ENCODE measurements around the gene ZFAND2A. TPM values are rescaled to one million over a fixed set of nuclear protein-coding genes. Genes with fewer than 3 reads are reported as not detected.

Gene ZFAND2A
- total and polyA plus RNA-seq, 2 of the 8 experiments (the other 6 are each of a cell fraction or from before 2014, with no cell fraction given), result 16.6 to 20.3 TPM

- no peak for DNase-seq (ENCODE audit: low read depth in 1 of 2, low spot score in 2 of 2)
- Histone ChIP-seq H3K18ac (ENCODE audit: extremely low read depth, low read length) (no peak overlapping the region), H3K23ac (ENCODE audit: insufficient read length) (no peak overlapping the region), H2BK120ac (replicated peaks; ENCODE audit: low read depth, low read length) (no peak overlapping the region), H3K27ac (ENCODE audit: low read depth, low read length) (no peak overlapping the region), H2AFZ (ENCODE audit: low read length) (no peak overlapping the region), H3K79me2 (ENCODE audit: control insufficient read depth in 1 of 2, insufficient read depth in 2 of 2, low read length in 2 of 2) (peaks cover 3 to 35% of the 10 kb centered on the region in 2 experiments; a peak in 3 of 4 replicates), H4K20me1 (replicated peaks in 1 of 2; ENCODE audit: control insufficient read depth in 1 of 2, insufficient read depth in 2 of 2, low read length in 2 of 2) (no peaks in the 10 kb centered on the region), H3K4me2 (ENCODE audit: insufficient read depth in 1 of 2, low read depth in 2 of 2, low read length in 2 of 2) (no peak overlapping the region), H2BK5ac (ENCODE audit: low read depth, low read length) (no peak overlapping the region), H3K36me3 (ENCODE audit: control insufficient read depth in 2 of 4, insufficient read depth in 4 of 4, low read length in 3 of 4) (peaks cover 0 to 5% (median 3%) of the 10 kb centered on the region in 4 experiments; a peak in 3 of 8 replicates), H2BK20ac (ENCODE audit: low read length) (no peak overlapping the region), H3K23me2 (ENCODE audit: low read depth, low read length) (no peaks in the 10 kb centered on the region), H2BK12ac (ENCODE audit: low read depth, low read length) (no peak overlapping the region), H4K5ac (ENCODE audit: insufficient read length, low read depth, low read length) (no peak overlapping the region), H3K4ac (replicated peaks; ENCODE audit: insufficient read length, low read depth, low read length) (no peak overlapping the region), H2BK15ac (ENCODE audit: low read length) (no peak overlapping the region), H3K79me1 (ENCODE audit: low read depth, low read length) (peaks cover 5% of the 10 kb centered on the region), H3K4me3 (ENCODE audit: extremely low read depth in 1 of 4, insufficient read depth in 2 of 4, low read depth in 3 of 4, low read length in 4 of 4) (no peak overlapping the region), H3K4me1 (replicated peaks in 1 of 4; ENCODE audit: control insufficient read depth in 3 of 4, insufficient read depth in 4 of 4, low read length in 3 of 4) (0 out of 7 replicates have a peak, but pooled peaks cover 0 to 1% (median 0%) of the 10 kb centered on the region in 4 experiments), H3K56ac (replicated peaks; ENCODE audit: insufficient read length, low read depth, low read length) (no peak overlapping the region), H4K8ac (ENCODE audit: extremely low read depth, insufficient read depth, low read length) (no peak overlapping the region), H3K9me3 (ENCODE audit: insufficient read depth in 2 of 2, low read depth in 1 of 2, low read length in 1 of 2) (peaks cover 0 to 4% of the 10 kb centered on the region in 2 experiments; a peak in 1 of 4 replicates), H3K27me3 (replicated peaks in 1 of 4; ENCODE audit: control insufficient read depth in 3 of 4, extremely low read depth in 1 of 4, insufficient read depth in 3 of 4, low read length in 3 of 4) (no peaks in the 10 kb centered on the region), H4K91ac (replicated peaks; ENCODE audit: insufficient read length, low read length) (no peak overlapping the region), H3K14ac (ENCODE audit: insufficient read length) (no peak overlapping the region), H2AK5ac (ENCODE audit: low read depth, low read length) (no peak overlapping the region), H3K9ac (replicated peaks in 1 of 4; ENCODE audit: extremely low read depth in 1 of 4, low read depth in 3 of 4, low read length in 3 of 4) (no peak overlapping the region)
- no peak for FAIRE-seq
- POLR2A ChIA-PET (ENCODE audit: partially characterized antibody), result no interaction called here
- CTCF ChIA-PET (ENCODE audit: partially characterized antibody), result interaction anchor here (2.0 kb wide), 1 partner anchor 8 kb away, joined by 8 read pairs; no protein-coding TSS in a partner anchor
- WGBS, 2 experiments (ENCODE audit: extremely low coverage in 1 of 2, insufficient coverage in 1 of 2, insufficient read length in 1 of 2, insufficient replicate concordance in 2 of 2, low coverage in 1 of 2, low lambda C conversion rate in 2 of 2, missing lambda C conversion rate in 1 of 2), result 95% methylated on average over 2 of the region's 2 CpGs; no CpG with 5 or more reads in 1 of the 2 experiments
Measured at GRCh38 chr7:1131471-1132265, 28.3 kb downstream of the ZFAND2A start.
